Left ventricle myocardium inferior (tissue), 1 donor: ENCODE measurements around the gene DIO1. TPM values are rescaled to one million over a fixed set of nuclear protein-coding genes. Genes with fewer than 3 reads are reported as not detected.

Source experiments
- DNase-seq: peaks from one replicate; pipeline ENCODE4 v3.0.0-alpha.2; 2020
- H3K27ac ChIP-seq: fragments of 200-600 bp; replicated peaks from 2 replicates; pipeline ENCODE4 v1.8.0; 2021
- H3K27me3 ChIP-seq: fragments of 200-600 bp; 2 replicates; pipeline ENCODE4 v1.8.0; 2021; ENCODE audit warnings: low read depth
- H3K36me3 ChIP-seq: fragments of 200-600 bp; 2 replicates; pipeline ENCODE4 v1.8.0; 2021
- H3K4me1 ChIP-seq: fragments of 200-600 bp; 2 replicates; pipeline ENCODE4 v1.8.0; 2021
- H3K4me3 ChIP-seq: fragments of 200-600 bp; 2 replicates; pipeline ENCODE4 v1.8.0; 2021; ENCODE audit warnings: mild to moderate bottlenecking, moderate library complexity
- H3K9me3 ChIP-seq: fragments of 200-600 bp; replicated peaks from 2 replicates; pipeline ENCODE4 v1.8.0; 2021
- intact Hi-C: fragments of 100-400 bp; cut with micrococcal nuclease; formaldehyde crosslinking; loops from one replicate; pipeline ENCODE4 v1.11.0; 2022
- total RNA-seq: library from RNA; stranded (reverse); fragmentation: NEBNext Ultra II Directional; extraction: Animal tissue kit (Norgen Biotek cat#: 25700); gene quantifications from one replicate; pipeline ENCODE4 v1.2.1, GENCODE V29; 2021
- TF ChIP-seq, protein P1 (sequence below): fragments of 200-600 bp; IDR thresholded peaks from 2 replicates; pipeline ENCODE4 v1.8.0; 2021; ENCODE audit warnings: antibody characterized with exemption, mild to moderate bottlenecking, borderline replicate concordance
- donor health status: DM: no; HTN: yes; CAD: no; lungs with severe emphysema.

Gene DIO1
- total RNA-seq, 1 donor from 2014 or later: not detected

DNA sequence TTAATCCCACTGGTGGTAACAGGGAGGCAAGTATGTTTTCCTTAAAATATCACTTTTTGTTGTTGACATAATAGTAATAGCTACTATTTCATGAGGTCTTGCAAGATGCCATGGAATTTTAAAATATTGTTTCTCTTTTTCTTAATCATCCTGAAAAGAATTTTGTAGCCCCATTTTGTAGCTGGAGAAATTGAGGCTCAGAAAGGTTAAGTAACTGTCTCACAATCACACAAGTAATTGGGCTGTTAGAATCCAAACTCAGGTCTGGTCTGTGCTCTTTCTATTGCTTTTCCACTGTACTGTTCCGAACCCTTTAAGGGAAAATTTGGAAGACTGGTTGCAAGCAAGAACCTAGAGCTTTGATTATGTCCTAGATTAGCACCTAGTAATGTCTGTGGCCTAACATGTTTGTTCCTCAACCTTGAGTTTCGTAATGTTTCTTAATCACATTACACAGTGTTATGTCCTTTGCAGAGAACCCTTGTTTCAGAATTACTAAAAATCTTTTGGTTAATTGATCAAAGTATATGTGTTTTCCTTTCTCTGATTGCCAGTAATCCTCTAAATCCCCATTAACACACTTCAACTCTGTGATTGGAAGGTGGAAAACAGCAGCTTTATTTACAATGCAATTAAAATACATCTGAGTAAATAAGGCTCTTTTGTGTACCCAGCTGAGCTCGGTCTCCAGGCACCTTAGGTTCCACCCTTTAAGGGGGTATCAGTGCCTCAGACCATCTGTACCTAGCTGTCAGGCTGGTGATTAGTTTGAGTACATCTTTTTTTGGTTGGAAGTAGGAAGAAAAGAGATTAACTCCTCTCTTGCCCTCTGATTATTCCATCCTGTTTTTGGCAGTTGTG lies 62.6 kb downstream of the DIO1 start:
- no peak overlapping the region for H3K4me3 ChIP-seq
- no peaks in the 10 kb centered on the region for H3K27me3 ChIP-seq
- H3K9me3 ChIP-seq: no peaks in the 10 kb centered on the region
- TF ChIP-seq, protein P1, sequence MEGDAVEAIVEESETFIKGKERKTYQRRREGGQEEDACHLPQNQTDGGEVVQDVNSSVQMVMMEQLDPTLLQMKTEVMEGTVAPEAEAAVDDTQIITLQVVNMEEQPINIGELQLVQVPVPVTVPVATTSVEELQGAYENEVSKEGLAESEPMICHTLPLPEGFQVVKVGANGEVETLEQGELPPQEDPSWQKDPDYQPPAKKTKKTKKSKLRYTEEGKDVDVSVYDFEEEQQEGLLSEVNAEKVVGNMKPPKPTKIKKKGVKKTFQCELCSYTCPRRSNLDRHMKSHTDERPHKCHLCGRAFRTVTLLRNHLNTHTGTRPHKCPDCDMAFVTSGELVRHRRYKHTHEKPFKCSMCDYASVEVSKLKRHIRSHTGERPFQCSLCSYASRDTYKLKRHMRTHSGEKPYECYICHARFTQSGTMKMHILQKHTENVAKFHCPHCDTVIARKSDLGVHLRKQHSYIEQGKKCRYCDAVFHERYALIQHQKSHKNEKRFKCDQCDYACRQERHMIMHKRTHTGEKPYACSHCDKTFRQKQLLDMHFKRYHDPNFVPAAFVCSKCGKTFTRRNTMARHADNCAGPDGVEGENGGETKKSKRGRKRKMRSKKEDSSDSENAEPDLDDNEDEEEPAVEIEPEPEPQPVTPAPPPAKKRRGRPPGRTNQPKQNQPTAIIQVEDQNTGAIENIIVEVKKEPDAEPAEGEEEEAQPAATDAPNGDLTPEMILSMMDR: no peak
- intact Hi-C loops: loop anchor here (10.0 kb wide), 1 partner anchor 82 kb away; no protein-coding TSS in a partner anchor
- H3K4me1 ChIP-seq: peaks cover 19% of the 10 kb centered on the region
- H3K36me3 ChIP-seq: peaks cover 54% of the 10 kb centered on the region
- no peak for DNase-seq
- H3K27ac ChIP-seq: peak overlapping the region; percentile 25

DNA sequence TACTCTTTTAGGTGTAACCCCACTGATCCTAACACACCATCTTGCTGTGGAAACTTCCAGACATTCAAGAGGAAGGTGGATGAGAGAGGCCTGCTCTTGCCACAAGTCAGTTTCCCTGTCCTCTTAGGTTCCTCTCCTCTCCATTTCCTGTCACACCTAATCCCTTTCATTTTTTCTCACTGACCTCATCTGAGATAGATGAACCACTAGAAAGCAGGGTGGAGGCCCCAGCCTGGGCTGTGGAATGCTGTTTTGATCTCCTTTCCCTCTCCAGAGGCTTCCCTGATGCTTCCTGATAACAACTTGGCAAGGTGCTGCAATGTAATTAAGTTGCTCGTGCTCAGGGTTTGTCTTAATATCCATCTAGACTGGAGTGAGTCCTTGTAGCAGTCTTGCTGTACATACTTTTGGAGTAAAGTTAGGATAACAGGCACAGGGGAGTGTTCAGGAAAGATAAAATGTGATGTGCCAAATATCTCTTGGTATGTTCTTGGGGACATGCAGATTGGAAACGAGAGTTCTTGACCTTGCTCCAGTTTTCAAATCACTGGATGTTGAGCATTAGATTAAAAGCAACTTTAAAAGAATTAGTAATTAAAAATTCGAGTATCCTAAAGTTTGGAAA lies 63.3 kb downstream of the DIO1 start:
- H3K4me3 ChIP-seq: no peak overlapping the region
- H3K9me3 ChIP-seq: no peaks in the 10 kb centered on the region
- peaks cover 19% of the 10 kb centered on the region for H3K4me1 ChIP-seq
- peaks cover 57% of the 10 kb centered on the region for H3K36me3 ChIP-seq
- H3K27ac ChIP-seq: peak overlapping the region; percentile 25
- no peak for DNase-seq
- TF ChIP-seq, protein P1: no peak
- intact Hi-C loops: loop anchor here (10.0 kb wide), 1 partner anchor 83 kb away; no protein-coding TSS in a partner anchor
- H3K27me3 ChIP-seq: no peaks in the 10 kb centered on the region

DNA sequence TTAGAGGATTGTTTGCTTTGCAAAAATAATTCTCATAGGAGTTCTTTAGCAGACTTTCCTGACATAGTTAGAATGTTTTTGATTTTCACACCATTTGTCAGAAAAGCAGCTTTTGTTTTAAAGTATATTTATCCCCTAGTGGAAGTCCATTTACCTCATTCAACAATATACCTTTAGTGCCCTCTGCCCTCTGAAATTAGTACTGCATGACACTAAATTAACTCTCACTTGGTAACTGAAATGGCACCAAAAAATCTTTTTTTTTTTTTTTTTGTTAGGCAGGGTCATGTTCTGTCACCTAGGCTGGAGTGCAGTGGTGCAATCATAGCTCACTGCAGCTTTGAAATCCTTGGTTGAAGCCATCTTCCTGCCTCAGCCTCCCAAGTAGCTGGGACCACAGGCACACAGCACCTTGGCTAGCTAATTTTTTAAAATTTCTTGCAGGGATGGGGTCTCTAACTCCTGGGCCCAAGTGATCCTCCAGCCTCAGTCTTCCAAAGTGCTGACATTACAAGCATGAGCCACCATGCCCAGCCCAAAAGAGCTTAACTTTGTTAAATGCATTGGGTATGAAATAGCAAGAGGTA lies 65.8 kb downstream of the DIO1 start:
- H3K36me3 ChIP-seq: peaks cover 61% of the 10 kb centered on the region
- no peak overlapping the region for H3K27ac ChIP-seq
- DNase-seq: no peak
- TF ChIP-seq, protein P1: peak; percentile 65
- no peaks in the 10 kb centered on the region for H3K27me3 ChIP-seq
- H3K4me1 ChIP-seq: peaks cover 14% of the 10 kb centered on the region
- intact Hi-C loops: loop anchor here (10.0 kb wide), 1 partner anchor 85 kb away; no protein-coding TSS in a partner anchor
- H3K9me3 ChIP-seq: no peaks in the 10 kb centered on the region
- no peak overlapping the region for H3K4me3 ChIP-seq

Other genes with a start within 250 kb of the DIO1 start
- gene GLIS1, start 155.0 kb upstream of the DIO1 start, total RNA-seq: 0.16 TPM
- gene NDC1, start 55.9 kb upstream of the DIO1 start, total RNA-seq: 5.7 TPM
- gene YIPF1, start 4.4 kb upstream of the DIO1 start, total RNA-seq: 13.9 TPM
- 13.2 TPM for gene IFT25, start 51.5 kb downstream of the DIO1 start, total RNA-seq
- 12.9 TPM for gene LRRC42, start 52.2 kb downstream of the DIO1 start, total RNA-seq
- gene LDLRAD1, start 124.0 kb downstream of the DIO1 start, total RNA-seq: not detected
- 337 TPM for gene TMEM59, start 159.0 kb downstream of the DIO1 start, total RNA-seq
- 5.7 TPM for gene TCEANC2, start 159.4 kb downstream of the DIO1 start, total RNA-seq